ENCODE measurements around the gene SETD4. TPM values are rescaled to one million over a fixed set of nuclear protein-coding genes. Genes with fewer than 3 reads are reported as not detected.

SETD4 gene
- total RNA-seq, 1 donor from 2014 or later: 19.0 TPM

DNA sequence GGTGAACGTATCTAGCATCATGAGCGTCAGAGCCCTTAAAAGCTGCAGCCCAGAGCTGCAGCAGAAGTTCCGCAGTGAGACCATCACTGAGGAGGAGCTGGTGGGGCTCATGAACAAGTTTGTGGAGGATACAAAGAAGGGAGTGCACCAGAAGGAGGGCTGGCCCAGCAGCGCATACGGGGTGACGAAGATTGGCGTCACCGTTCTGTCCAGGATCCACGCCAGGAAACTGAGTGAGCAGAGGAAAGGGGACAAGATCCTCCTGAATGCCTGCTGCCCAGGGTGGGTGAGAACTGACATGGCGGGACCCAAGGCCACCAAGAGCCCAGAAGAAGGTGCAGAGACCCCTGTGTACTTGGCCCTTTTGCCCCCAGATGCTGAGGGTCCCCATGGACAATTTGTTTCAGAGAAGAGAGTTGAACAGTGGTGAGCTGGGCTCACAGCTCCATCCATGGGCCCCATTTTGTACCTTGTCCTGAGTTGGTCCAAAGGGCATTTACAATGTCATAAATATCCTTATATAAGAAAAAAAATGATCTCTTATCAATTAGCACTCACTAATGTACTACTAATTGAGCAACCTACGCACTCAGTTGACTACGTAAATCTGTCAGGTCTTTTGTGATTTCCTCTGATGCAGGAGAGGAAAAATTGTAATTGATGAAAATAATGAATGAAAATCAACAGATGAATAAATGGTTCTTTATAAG lies 12.3 kb upstream of the SETD4 start:
- Histone ChIP-seq H3K27ac (no peak overlapping the region), H3K36me3 (peaks cover 7% of the 10 kb centered on the region), H3K4me1 (peaks cover 26% of the 10 kb centered on the region), H3K9me3 (no peaks in the 10 kb centered on the region), H3K4me3 (no peak overlapping the region), H3K27me3 (no peaks in the 10 kb centered on the region)
- intact Hi-C loops (cut with DNase I): no loop called here
- DNase-seq (no peak), ATAC-seq (no peak)
- TF ChIP-seq CTCF (IDR thresholded peaks at IDR 0.05): no peak

- Histone ChIP-seq H3K9me3 (no peaks in the 10 kb centered on the region), H3K36me3 (peaks cover 7% of the 10 kb centered on the region), H3K27me3 (no peaks in the 10 kb centered on the region), H3K4me3 (peak overlapping the region; percentile 85), H3K27ac (no peak overlapping the region), H3K4me1 (peaks cover 26% of the 10 kb centered on the region)
- no peak for ATAC-seq
- TF ChIP-seq CTCF (IDR thresholded peaks at IDR 0.05): no peak
- intact Hi-C loops (cut with DNase I): no loop called here
- DNase-seq: no peak
These were observed 10.7 kb upstream of the SETD4 start for GRCh38 chr21:36070999-36071398.

- peak within 1 kb of the TSS; percentile 83 for H3K27ac ChIP-seq
- ATAC-seq: peak; percentile 99
- no peak for TF ChIP-seq CTCF (IDR thresholded peaks at IDR 0.05)
- H3K36me3 ChIP-seq: peaks cover 7% of the 10 kb centered on the region
- no peaks in the 10 kb centered on the region for H3K27me3 ChIP-seq
- peak within 1 kb of the TSS; percentile 85 for H3K4me3 ChIP-seq
- intact Hi-C loops (cut with DNase I): no loop called here
- H3K4me1 ChIP-seq: peaks cover 26% of the 10 kb centered on the region
- peak; percentile 98 for DNase-seq
- H3K9me3 ChIP-seq: no peaks in the 10 kb centered on the region
These were observed 9.6 kb upstream of the SETD4 start, which contains the start of gene CBR1 for GRCh38 chr21:36069713-36070583. Gene CBR1 (plus strand): TSS chr21:36070024. CDS start chr21:36070116, 92 bp downstream.

DNA sequence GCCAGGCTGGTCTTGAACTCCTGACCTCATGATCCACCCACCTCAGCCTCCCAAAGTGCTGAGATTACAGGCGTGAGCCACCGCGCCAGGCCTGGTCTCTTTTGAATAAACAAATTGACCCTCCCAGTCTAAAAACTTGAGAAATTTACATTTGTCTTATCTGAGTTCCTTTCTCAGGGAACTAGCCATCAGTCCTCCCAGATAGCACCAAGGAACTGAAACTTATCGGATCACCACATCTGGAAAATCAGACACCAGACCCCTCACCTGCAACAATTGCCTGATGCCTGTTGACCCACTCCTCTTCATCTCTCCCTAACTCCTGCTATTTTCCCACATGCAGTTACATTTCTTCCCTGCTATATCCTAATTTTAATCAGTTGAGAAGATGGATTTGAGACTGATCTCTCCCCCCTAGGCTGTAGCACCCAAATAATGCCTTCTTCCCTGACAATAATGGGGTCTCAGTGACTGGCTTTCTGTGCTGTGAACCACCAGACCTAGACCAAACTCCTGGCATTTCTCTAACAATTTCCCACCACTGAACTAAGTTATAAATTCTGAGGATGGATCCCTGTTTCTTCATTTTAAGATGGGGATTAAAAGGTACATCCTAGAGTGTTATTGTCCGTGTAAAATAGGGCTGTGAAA lies 8.5 kb upstream of the SETD4 start:
- no peak for DNase-seq
- Histone ChIP-seq H3K27ac (peak overlapping the region; percentile 83), H3K4me3 (no peak overlapping the region), H3K36me3 (peaks cover 7% of the 10 kb centered on the region), H3K4me1 (peaks cover 26% of the 10 kb centered on the region), H3K9me3 (no peaks in the 10 kb centered on the region), H3K27me3 (no peaks in the 10 kb centered on the region)
- intact Hi-C loops (cut with DNase I): no loop called here
- no peak for TF ChIP-seq CTCF (IDR thresholded peaks at IDR 0.05)
- ATAC-seq: no peak

DNA sequence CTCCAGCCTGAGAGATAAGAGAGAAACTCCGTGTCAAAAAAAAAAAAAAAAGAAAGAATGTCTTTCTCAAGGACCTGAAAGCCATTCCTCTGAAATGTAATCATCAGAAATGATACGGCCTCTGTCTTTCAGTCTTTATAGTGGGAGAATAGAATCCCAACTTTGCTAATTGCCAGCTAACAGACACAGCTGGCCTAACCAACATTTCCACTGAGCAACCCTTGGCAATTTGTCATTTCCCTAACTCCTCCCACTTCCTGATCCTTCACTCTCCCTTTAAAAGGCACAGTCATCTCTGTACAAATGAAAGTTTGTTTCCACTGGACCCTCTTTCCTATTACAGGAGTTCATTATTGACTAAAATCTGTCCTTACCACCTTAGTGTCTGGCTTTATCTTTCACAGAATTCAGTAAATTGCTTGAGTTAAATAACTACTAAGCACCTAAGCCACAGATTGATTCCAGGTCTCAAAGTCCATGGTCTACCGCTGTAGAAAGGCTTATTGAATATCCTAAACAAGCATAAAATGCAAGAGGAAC lies 5.2 kb upstream of the SETD4 start:
- no peak for TF ChIP-seq CTCF (IDR thresholded peaks at IDR 0.05)
- Histone ChIP-seq H3K27me3 (no peaks in the 10 kb centered on the region), H3K9me3 (no peaks in the 10 kb centered on the region), H3K4me3 (no peak overlapping the region), H3K27ac (no peak overlapping the region), H3K4me1 (peaks cover 10% of the 10 kb centered on the region), H3K36me3 (no peaks in the 10 kb centered on the region)
- ATAC-seq (no peak), DNase-seq (no peak)
- intact Hi-C loops (cut with DNase I): no loop called here
